Ovary (tissue), 9 donors: Measurements from ENCODE around the gene SLC13A5. TPM values are rescaled to one million over a fixed set of nuclear protein-coding genes. Genes with fewer than 3 reads are reported as not detected.
"Not testable (repeated sequence)": the region's sequence is repeated elsewhere in the genome, so short reads cannot be mapped to it uniquely, and the experiment has no call there.

Experiments used
- DNase-seq, 5 donors: peaks; one replicate each; pipeline ENCODE4 v3.0.0-alpha.2; 2019 to 2020
- H3K27ac ChIP-seq, 2 donors: fragments of 200-600 bp; one replicate each; pipeline versions ENCODE4 v1.5.1 to v1.8.0; 2019 to 2022
- H3K27me3 ChIP-seq: fragments of 200-600 bp; one replicate; pipeline ENCODE4 v1.8.0; 2022
- H3K36me3 ChIP-seq: fragments of 200-600 bp; sonication (generic); one replicate; pipeline ENCODE4 v1.5.1; 2019
- H3K4me1 ChIP-seq: one replicate; pipeline ENCODE4 v1.8.1; 2013; ENCODE audit warnings: mild to moderate bottlenecking, moderate library complexity; ENCODE audit not compliant: insufficient read depth
- H3K4me3 ChIP-seq: fragments of 200-600 bp; sonication (generic); one replicate; pipeline ENCODE4 v1.5.1; 2017
- H3K9me3 ChIP-seq, 2 donors: fragments of 200-600 bp in 1 of 2; sonication (generic) in 1 of 2; one replicate each; pipeline versions ENCODE4 v1.5.1 to v1.8.1; 2013 to 2019; ENCODE audit warnings: mild to moderate bottlenecking in 1 of 2, moderate library complexity in 1 of 2
- CTCF ChIP-seq, 3 donors: fragments of 450-650 bp in 2 of 3; fragments of 200-600 bp in 1 of 3; IDR thresholded peaks; one replicate each; pipeline versions ENCODE4 v1.5.1 to v1.8.0; 2016 to 2022; ENCODE audit warnings: antibody characterized with exemption in 3 of 3, mild to moderate bottlenecking in 1 of 3
- EP300 ChIP-seq: sonication (generic); formaldehyde crosslinking; IDR thresholded peaks from one replicate; pipeline ENCODE4 v1.6.1; 2017; ENCODE audit warnings: antibody characterized with exemption
- POLR2A ChIP-seq: fragments of 450-650 bp; IDR thresholded peaks from one replicate; pipeline ENCODE4 v1.6.1; 2017; ENCODE audit warnings: antibody characterized with exemption, mild to moderate bottlenecking, moderate library complexity
- WGBS, 3 donors: extraction: QIAGEN DNeasy Blood & Tissue Kit in 1 of 3; methylation state at CpG; one replicate each; pipeline versions ENCODE4 v1.1.5 to v1.1.7; 2013 to 2017; 5-methylcytosine and 5-hydroxymethylcytosine counted together
- intact Hi-C, 4 donors: fragments of 100-400 bp; cut with DNase I; formaldehyde crosslinking; loops; one replicate each; pipeline versions ENCODE4 v1.11.0 to v1.15.1; 2022 to 2023
- polyA plus RNA-seq, 2 donors: library from polyadenylated mRNA; stranded (reverse); fragments of 200-250 nt in 1 of 2; fragments of 350-450 nt in 1 of 2; fragmentation: Illumina TruSeq in 1 of 2; extraction: RNeasy Lipid Tissue Mini Kit (QIAGEN cat#74804) in 1 of 2; gene quantifications; one replicate each; pipeline ENCODE4 v1.2.3, GENCODE V29; 2013 to 2014
- total RNA-seq, 7 donors: library from RNA; depleted of rRNA in 2 of 7; stranded (reverse); fragments of >200 nt in 2 of 7; fragmentation: NEBNext Ultra II Directional in 3 of 7; extraction: Animal tissue kit (Norgen Biotek cat#: 25700) in 3 of 7; gene quantifications; one replicate each; pipeline versions ENCODE4 v1.1.0 to v1.2.4, GENCODE V29; 2016 to 2023
- donor health status: DM: no; HTN: no; CAD: no; lungs with moderate emphysema.
- donor health status: DM: no; HTN: no; CAD: no.
- donor health status: Bipolar disorder and iron deficiency.
- donor health status: DM: yes; HTN: yes; CAD: no.
- donor health status: DM: no; HTN: no; CAD: no.
- donor health status: DM: yes; HTN: yes; CAD: no.

SLC13A5 gene
- total and polyA plus RNA-seq, 9 donors: 0.45 to 2.6 (median 1.4) TPM

GRCh38 chr17:6696906-6697305, 16.3 kb downstream of the SLC13A5 start:
- intact Hi-C loops: loop anchor here in 1 of 4 donors (10.0 kb wide), 1 partner anchor 98 kb away; no protein-coding TSS in a partner anchor
- Histone ChIP-seq H3K36me3 (no peaks in the 10 kb centered on the region), H3K9me3 (no peaks in the 10 kb centered on the region), H3K27me3 (no peaks in the 10 kb centered on the region), H3K4me3 (no peak overlapping the region), H3K27ac (no peak overlapping the region), H3K4me1 (no peaks in the 10 kb centered on the region)
- no peak for DNase-seq
- whole genome bisulfite sequencing, 3 donors: 85 to 100% (median 88%) methylated on average over 5 of the region's 5 CpGs
- TF ChIP-seq POLR2A (no peak), CTCF (IDR thresholded peaks at IDR 0.05) (no peak), EP300 (no peak)

- H3K27ac ChIP-seq: no peak overlapping the region
- H3K4me1 ChIP-seq: no peaks in the 10 kb centered on the region
- H3K36me3 ChIP-seq: no peaks in the 10 kb centered on the region
- DNase-seq: no peak
- TF ChIP-seq POLR2A (no peak), CTCF (IDR thresholded peaks at IDR 0.05) (no peak), EP300 (no peak)
- no peaks in the 10 kb centered on the region for H3K27me3 ChIP-seq
- H3K9me3 ChIP-seq: no peaks in the 10 kb centered on the region
- intact Hi-C loops: loop anchor here in 1 of 4 donors (10.0 kb wide), 1 partner anchor 99 kb away; no protein-coding TSS in a partner anchor
- no peak overlapping the region for H3K4me3 ChIP-seq
- WGBS, 3 donors: 85 to 88% (median 86%) methylated on average over 13 of the region's 13 CpGs
These were observed 17.6 kb downstream of the SLC13A5 start for GRCh38 chr17:6695565-6695964.

- Histone ChIP-seq H3K4me3 (no peak overlapping the region), H3K4me1 (no peaks in the 10 kb centered on the region), H3K36me3 (no peaks in the 10 kb centered on the region), H3K9me3 (no peaks in the 10 kb centered on the region), H3K27ac (no peak overlapping the region), H3K27me3 (no peaks in the 10 kb centered on the region)
- DNase-seq: no peak
- 88 to 93% (median 91%) methylated on average over 2 of the region's 2 CpGs for WGBS, 3 donors
- no peak for TF ChIP-seq EP300
- TF ChIP-seq POLR2A: no peak
- no peak for TF ChIP-seq CTCF (IDR thresholded peaks at IDR 0.05)
- intact Hi-C loops: loop anchor here in 1 of 4 donors (10.0 kb wide), 1 partner anchor 100 kb away; no protein-coding TSS in a partner anchor
These were observed 18.1 kb downstream of the SLC13A5 start for GRCh38 chr17:6695051-6695450.

GRCh38 chr17:6691958-6692357, 21.2 kb downstream of the SLC13A5 start:
- H3K4me3 ChIP-seq, H3K4me1 ChIP-seq, DNase-seq, H3K36me3 ChIP-seq, H3K27ac ChIP-seq, H3K27me3 ChIP-seq, H3K9me3 ChIP-seq: not testable (repeated sequence)
- intact Hi-C loops: loop anchor here in 1 of 4 donors (10.0 kb wide), 1 partner anchor 103 kb away; no protein-coding TSS in a partner anchor
- 71 to 74% (median 72%) methylated on average over 6 of the region's 6 CpGs for WGBS, 3 donors

GRCh38 chr17:6691546-6691945, 21.6 kb downstream of the SLC13A5 start:
- DNase-seq: no peak
- WGBS, 3 donors: 69 to 83% (median 69%) methylated on average over 3 of the region's 3 CpGs
- Histone ChIP-seq H3K27me3 (no peaks in the 10 kb centered on the region), H3K9me3 (no peaks in the 10 kb centered on the region), H3K27ac (no peak overlapping the region), H3K4me3 (no peak overlapping the region), H3K4me1 (no peaks in the 10 kb centered on the region), H3K36me3 (no peaks in the 10 kb centered on the region)
- no peak for TF ChIP-seq EP300
- TF ChIP-seq POLR2A: no peak
- no peak for TF ChIP-seq CTCF (IDR thresholded peaks at IDR 0.05)
- intact Hi-C loops: loop anchor here in 1 of 4 donors (10.0 kb wide), 1 partner anchor 103 kb away; no protein-coding TSS in a partner anchor
